ENCODE measurements around the gene FLII. TPM values are rescaled to one million over a fixed set of nuclear protein-coding genes. Genes with fewer than 3 reads are reported as not detected.
A peak's percentile ranks its signal among the peaks of the same experiment; 100 is the strongest.

FLII gene
- total RNA-seq, 4 donors from 2014 or later = 283 to 543 (median 310) TPM

DNA sequence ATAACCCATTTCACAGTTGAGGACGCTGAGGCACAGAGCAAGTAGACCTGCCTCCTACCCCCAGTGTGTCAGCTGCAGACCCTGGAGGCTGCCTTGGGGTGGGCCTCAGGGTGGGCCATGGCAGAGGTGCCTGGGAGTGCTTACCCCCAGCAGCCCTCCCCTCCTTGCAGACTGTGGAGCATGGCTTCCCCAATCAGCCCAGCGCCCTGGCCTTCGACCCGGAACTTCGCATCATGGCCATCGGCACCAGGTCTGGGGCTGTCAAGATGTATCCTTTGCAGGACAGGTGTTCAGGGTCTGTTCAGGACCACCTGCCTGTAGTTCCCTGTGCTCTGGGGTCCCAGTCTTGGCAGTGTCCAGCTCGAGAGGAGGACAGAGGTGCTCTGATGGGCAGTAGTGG, 28.8 kb downstream of the FLII start:
- WGBS, 2 donors (ENCODE audit: low coverage in 1 of 2) = 60% methylated on average over 1 of the region's 7 CpGs; no CpG with 5 or more reads in 1 of the 2 donors
- Histone ChIP-seq H3K9me3 (no peaks in the 10 kb centered on the region), H3K4me3 (no peak overlapping the region), H3K4me1 (peaks cover 0 to 32% (median 12%) of the 10 kb centered on the region in 3 donors), H3K27ac (no peak overlapping the region), H3K27me3 (no peaks in the 10 kb centered on the region), H3K36me3 (peaks cover 0 to 28% of the 10 kb centered on the region in 2 donors)
- TF ChIP-seq POLR2AphosphoS5 (IDR thresholded peaks at IDR 0.05) = no peak
- TF ChIP-seq, protein P1, sequence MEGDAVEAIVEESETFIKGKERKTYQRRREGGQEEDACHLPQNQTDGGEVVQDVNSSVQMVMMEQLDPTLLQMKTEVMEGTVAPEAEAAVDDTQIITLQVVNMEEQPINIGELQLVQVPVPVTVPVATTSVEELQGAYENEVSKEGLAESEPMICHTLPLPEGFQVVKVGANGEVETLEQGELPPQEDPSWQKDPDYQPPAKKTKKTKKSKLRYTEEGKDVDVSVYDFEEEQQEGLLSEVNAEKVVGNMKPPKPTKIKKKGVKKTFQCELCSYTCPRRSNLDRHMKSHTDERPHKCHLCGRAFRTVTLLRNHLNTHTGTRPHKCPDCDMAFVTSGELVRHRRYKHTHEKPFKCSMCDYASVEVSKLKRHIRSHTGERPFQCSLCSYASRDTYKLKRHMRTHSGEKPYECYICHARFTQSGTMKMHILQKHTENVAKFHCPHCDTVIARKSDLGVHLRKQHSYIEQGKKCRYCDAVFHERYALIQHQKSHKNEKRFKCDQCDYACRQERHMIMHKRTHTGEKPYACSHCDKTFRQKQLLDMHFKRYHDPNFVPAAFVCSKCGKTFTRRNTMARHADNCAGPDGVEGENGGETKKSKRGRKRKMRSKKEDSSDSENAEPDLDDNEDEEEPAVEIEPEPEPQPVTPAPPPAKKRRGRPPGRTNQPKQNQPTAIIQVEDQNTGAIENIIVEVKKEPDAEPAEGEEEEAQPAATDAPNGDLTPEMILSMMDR (IDR thresholded peaks at IDR 0.05) = no peak
- no peak for TF ChIP-seq EP300 (IDR thresholded peaks at IDR 0.05)
- TF ChIP-seq POLR2A (IDR thresholded peaks at IDR 0.05) = no peak
- ATAC-seq = no peak

DNA sequence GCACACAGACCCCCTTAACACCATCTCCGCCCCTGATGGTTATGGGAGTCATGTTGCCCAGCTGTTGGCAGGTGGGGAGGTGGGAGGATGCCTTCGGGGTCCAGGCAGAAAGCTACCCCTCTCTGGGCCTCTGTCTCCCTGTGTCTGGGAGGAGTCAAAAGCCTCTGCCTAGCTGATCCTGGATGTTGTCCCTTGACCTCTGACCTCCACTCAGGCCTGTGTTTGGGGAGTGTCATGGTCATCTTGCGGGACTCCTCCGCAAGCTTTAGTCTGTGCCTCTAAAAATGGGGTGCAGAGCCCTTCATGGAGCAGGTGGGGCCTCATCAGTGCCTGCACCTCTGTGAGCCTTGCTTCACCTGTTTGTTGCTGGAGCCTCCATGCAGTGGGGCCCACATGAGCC, 29.3 kb downstream of the FLII start:
- TF ChIP-seq, protein P1 (IDR thresholded peaks at IDR 0.05) = no peak
- no peak for TF ChIP-seq POLR2AphosphoS5 (IDR thresholded peaks at IDR 0.05)
- no peak for TF ChIP-seq EP300 (IDR thresholded peaks at IDR 0.05)
- no peak for TF ChIP-seq POLR2A (IDR thresholded peaks at IDR 0.05)
- no peaks in the 10 kb centered on the region for H3K9me3 ChIP-seq
- no peak for ATAC-seq
- 60% methylated on average over 2 of the region's 4 CpGs; no CpG with 5 or more reads in 1 of the 2 donors for WGBS, 2 donors (ENCODE audit: low coverage in 1 of 2)
- H3K27ac ChIP-seq = no peak overlapping the region
- no peak overlapping the region for H3K4me3 ChIP-seq
- H3K36me3 ChIP-seq = peaks cover 0 to 23% of the 10 kb centered on the region in 2 donors
- peaks cover 0 to 37% (median 12%) of the 10 kb centered on the region in 3 donors for H3K4me1 ChIP-seq
- no peaks in the 10 kb centered on the region for H3K27me3 ChIP-seq

DNA sequence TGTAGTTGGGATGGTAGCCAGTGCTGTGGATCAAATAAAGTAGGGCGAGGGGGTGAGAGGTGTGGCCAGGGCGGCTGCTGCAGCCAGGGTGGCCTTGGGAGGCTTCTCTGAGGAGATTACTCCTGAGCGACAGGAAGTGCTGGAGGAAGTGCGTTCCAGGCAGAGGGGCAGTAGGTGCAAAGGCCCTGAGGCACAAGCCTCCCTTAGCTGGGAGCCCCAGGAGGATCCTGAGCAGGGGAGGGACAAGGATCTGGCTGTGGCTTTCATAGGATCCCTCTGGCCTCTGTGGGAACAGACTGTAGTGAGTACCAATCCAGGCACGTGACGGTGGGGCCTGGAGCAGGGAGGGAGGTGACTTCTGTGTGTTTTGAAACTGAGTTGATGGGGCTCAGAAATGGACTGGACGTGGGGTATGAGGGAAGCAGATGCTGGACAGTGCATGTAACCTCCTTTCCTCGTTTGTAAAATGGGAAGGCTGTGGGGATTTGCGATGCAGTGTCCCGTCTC, 30.3 kb downstream of the FLII start:
- Histone ChIP-seq H3K4me3 (no peak overlapping the region), H3K9me3 (no peaks in the 10 kb centered on the region), H3K36me3 (peaks cover 0 to 13% of the 10 kb centered on the region in 2 donors), H3K4me1 (peaks cover 0 to 37% (median 15%) of the 10 kb centered on the region in 3 donors), H3K27ac (no peak overlapping the region), H3K27me3 (no peaks in the 10 kb centered on the region)
- TF ChIP-seq POLR2A (IDR thresholded peaks at IDR 0.05) (no peak), EP300 (IDR thresholded peaks at IDR 0.05) (no peak), POLR2AphosphoS5 (IDR thresholded peaks at IDR 0.05) (no peak)
- TF ChIP-seq, protein P1 (IDR thresholded peaks at IDR 0.05) = no peak
- ATAC-seq = no peak
- 82 to 93% methylated on average over 6 to 7 of the region's 10 CpGs for WGBS, 2 donors (ENCODE audit: low coverage in 1 of 2)

DNA sequence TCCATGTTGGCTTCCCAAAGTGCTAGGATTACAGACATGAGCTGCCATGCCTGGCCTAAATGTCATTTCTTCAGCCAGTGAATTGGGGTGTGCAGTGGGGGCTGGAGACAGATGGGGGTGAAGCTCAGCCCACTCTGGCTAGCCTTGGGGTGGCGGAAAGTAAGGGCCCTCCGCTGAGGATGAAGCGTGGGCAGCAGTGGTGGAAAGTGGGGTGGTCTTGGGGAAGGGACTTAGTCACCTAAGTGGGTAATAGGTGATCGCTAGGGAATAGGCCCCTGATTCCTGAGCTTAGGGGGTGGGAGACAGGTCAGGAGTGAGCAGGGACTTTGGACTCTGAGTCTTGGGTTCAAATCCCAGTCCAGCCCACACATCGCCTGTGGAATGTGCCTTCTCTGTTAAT, 30.9 kb downstream of the FLII start:
- Histone ChIP-seq H3K27me3 (no peaks in the 10 kb centered on the region), H3K4me3 (no peak overlapping the region), H3K27ac (no peak overlapping the region), H3K9me3 (no peaks in the 10 kb centered on the region), H3K4me1 (peaks cover 0 to 37% (median 15%) of the 10 kb centered on the region in 3 donors), H3K36me3 (peaks cover 0 to 7% of the 10 kb centered on the region in 2 donors)
- ATAC-seq = no peak
- TF ChIP-seq EP300 (IDR thresholded peaks at IDR 0.05) (no peak), POLR2AphosphoS5 (IDR thresholded peaks at IDR 0.05) (no peak), POLR2A (IDR thresholded peaks at IDR 0.05) (no peak)
- TF ChIP-seq, protein P1 (IDR thresholded peaks at IDR 0.05) = no peak
- WGBS, 2 donors (ENCODE audit: low coverage in 1 of 2) = no CpG with 5 or more reads among the region's 5 CpGs

DNA sequence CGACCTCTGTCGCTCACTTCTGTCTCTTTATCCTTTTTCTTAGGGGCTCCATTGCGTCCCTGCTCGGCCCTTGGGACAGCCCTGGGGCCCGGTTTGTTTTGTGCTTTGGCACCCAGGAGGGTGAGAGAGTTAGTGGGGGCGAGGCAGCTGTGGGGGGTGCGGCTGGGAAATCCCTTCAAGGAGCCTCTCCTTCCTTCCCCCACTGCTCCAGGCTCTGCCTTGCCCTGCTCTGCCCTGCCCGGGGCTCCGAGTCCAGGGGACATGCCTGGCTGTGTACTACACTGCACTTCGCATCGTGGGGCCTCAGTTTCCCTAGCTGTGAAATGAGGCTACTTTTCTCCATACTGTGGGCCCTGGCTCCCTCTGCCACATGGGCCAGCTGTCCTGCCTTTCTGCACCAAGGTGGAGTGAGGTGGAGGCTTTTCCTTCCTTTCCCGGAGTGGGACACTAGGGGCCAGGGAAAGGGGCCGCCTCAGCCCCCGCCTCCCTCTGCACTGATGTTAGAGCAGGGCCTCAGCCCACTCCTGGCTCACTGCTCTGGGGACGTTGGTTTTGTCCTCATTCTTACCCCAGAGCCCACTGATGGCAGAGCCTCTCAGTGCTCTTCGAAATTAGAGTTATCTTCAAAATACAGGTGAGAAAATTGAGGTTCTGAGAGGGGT, 32.1 kb downstream of the FLII start:
- 13 to 58% methylated on average over 3 to 11 of the region's 16 CpGs for WGBS, 2 donors (ENCODE audit: low coverage in 1 of 2)
- Histone ChIP-seq H3K27ac (peak overlapping the region in 2 of 4 donors; percentile 62 to 66), H3K4me1 (peaks cover 0 to 37% (median 15%) of the 10 kb centered on the region in 3 donors), H3K27me3 (no peaks in the 10 kb centered on the region), H3K4me3 (peak overlapping the region; percentile 39 to 65), H3K36me3 (no peaks in the 10 kb centered on the region), H3K9me3 (no peaks in the 10 kb centered on the region)
- no peak for TF ChIP-seq EP300 (IDR thresholded peaks at IDR 0.05)
- ATAC-seq = no peak
